Omental fat pad (tissue), 4 donors: ENCODE measurements around the gene RANBP1. TPM values are rescaled to one million over a fixed set of nuclear protein-coding genes. Genes with fewer than 3 reads are reported as not detected.

Experiments used
- ATAC-seq: fragments of 150-250 bp; one replicate; pipeline ENCODE4 v1.9.1; 2016; ENCODE audit warnings: mild to moderate bottlenecking, moderate library complexity; ENCODE audit not compliant: low FRiP score
- DNase-seq: peaks from one replicate; pipeline ENCODE4 v3.0.0-alpha.2; 2019; ENCODE audit warnings: low spot score
- CTCF ChIP-seq, 3 donors: fragments of 450-650 bp; IDR thresholded peaks; one replicate each; pipeline ENCODE4 v1.5.1; 2016 to 2017; ENCODE audit warnings: antibody characterized with exemption in 3 of 3, mild to moderate bottlenecking in 3 of 3, moderate library complexity in 2 of 3
- total RNA-seq, 4 donors: library from RNA; depleted of rRNA; stranded (reverse); fragments of >200 nt; gene quantifications; one replicate each; pipeline ENCODE4 v1.1.0, GENCODE V29; 2016

Gene RANBP1
- total RNA-seq, 4 donors from 2014 or later, result 146 to 285 (median 159) TPM

GRCh38 chr22:20121856-20122415 lies 6.0 kb downstream of the RANBP1 start:
- TF ChIP-seq CTCF (IDR thresholded peaks at IDR 0.05), result no peak
- no peak for ATAC-seq
- DNase-seq, result no peak

GRCh38 chr22:20123366-20124082 lies 7.6 kb downstream of the RANBP1 start:
- no peak for TF ChIP-seq CTCF (IDR thresholded peaks at IDR 0.05)
- DNase-seq, result no peak
- no peak for ATAC-seq

- ATAC-seq, result no peak
- TF ChIP-seq CTCF (IDR thresholded peaks at IDR 0.05), result no peak
- no peak for DNase-seq
Measured at GRCh38 chr22:20124083-20124787, 8.3 kb downstream of the RANBP1 start.

GRCh38 chr22:20125201-20126174 lies 9.6 kb downstream of the RANBP1 start:
- no peak for TF ChIP-seq CTCF (IDR thresholded peaks at IDR 0.05)
- DNase-seq (no peak), ATAC-seq (no peak)

GRCh38 chr22:20126284-20127029 lies 10.6 kb downstream of the RANBP1 start:
- ATAC-seq (no peak), DNase-seq (no peak)
- TF ChIP-seq CTCF (IDR thresholded peaks at IDR 0.05), result no peak

- TF ChIP-seq CTCF (IDR thresholded peaks at IDR 0.05), result no peak
- DNase-seq (no peak), ATAC-seq (no peak)
Measured at GRCh38 chr22:20127318-20127868, 11.5 kb downstream of the RANBP1 start.
